Thoracic aorta (tissue), 2 donors: ENCODE measurements around the gene PPARG. TPM values are rescaled to one million over a fixed set of nuclear protein-coding genes. Genes with fewer than 3 reads are reported as not detected.

Source experiments
- ATAC-seq: fragments of 150-250 bp; one replicate; pipeline ENCODE4 v1.8.0; 2017; ENCODE audit warnings: low read depth; ENCODE audit not compliant: insufficient number of reproducible peaks, low FRiP score
- DNase-seq: peaks from one replicate; pipeline ENCODE4 v3.0.0-alpha.2; 2020; ENCODE audit warnings: low spot score
- H3K27ac ChIP-seq, 2 donors: fragments of 200-600 bp; sonication (generic); 1 replicate in 1 of 2; 2 replicates in 1 of 2; pipeline ENCODE4 v1.5.1; 2016; ENCODE audit warnings: mild to moderate bottlenecking in 2 of 2, moderate library complexity in 2 of 2
- H3K27me3 ChIP-seq: fragments of 200-600 bp; sonication (generic); replicated peaks from 2 replicates; pipeline ENCODE4 v1.6.0; 2016; ENCODE audit warnings: mild to moderate bottlenecking; ENCODE audit not compliant: insufficient read depth
- H3K36me3 ChIP-seq: fragments of 200-600 bp; sonication (generic); one replicate; pipeline ENCODE4 v1.5.1; 2016
- H3K4me1 ChIP-seq, 2 donors: fragments of 200-600 bp; sonication (generic); 1 replicate in 1 of 2; 2 replicates in 1 of 2; pipeline versions ENCODE4 v1.5.1 to v1.6.0; 2016; ENCODE audit warnings: low read depth in 2 of 2, mild to moderate bottlenecking in 1 of 2; ENCODE audit not compliant: control insufficient read depth in 1 of 2
- H3K4me3 ChIP-seq: fragments of 200-600 bp; sonication (generic); 2 replicates; pipeline ENCODE4 v1.5.1; 2016; ENCODE audit warnings: mild to moderate bottlenecking
- H3K9me3 ChIP-seq: fragments of 200-600 bp; sonication (generic); 2 replicates; pipeline ENCODE4 v1.5.1; 2016
- total RNA-seq, 2 donors: library from RNA; depleted of rRNA; stranded (reverse); fragments of >200 nt; gene quantifications; one replicate each; pipeline versions ENCODE4 v1.1.0 to v1.2.3, GENCODE V29; 2016
- TF ChIP-seq, protein P1 (sequence below): fragments of 200-600 bp; sonication (generic); IDR thresholded peaks from one replicate; pipeline ENCODE4 v1.5.1; 2019; ENCODE audit warnings: antibody characterized with exemption

The PPARG gene
- total RNA-seq, 2 donors from 2014 or later, result 8.5 to 13.1 TPM

GRCh38 chr3:12462159-12462947 lies 173.5 kb downstream of the PPARG start:
- no peaks in the 10 kb centered on the region for H3K9me3 ChIP-seq
- no peak overlapping the region for H3K4me3 ChIP-seq
- no peaks in the 10 kb centered on the region for H3K4me1 ChIP-seq
- H3K27ac ChIP-seq, result no peak overlapping the region
- H3K27me3 ChIP-seq, result no peaks in the 10 kb centered on the region
- ATAC-seq, result no peak
- no peaks in the 10 kb centered on the region for H3K36me3 ChIP-seq
- TF ChIP-seq, protein P1, sequence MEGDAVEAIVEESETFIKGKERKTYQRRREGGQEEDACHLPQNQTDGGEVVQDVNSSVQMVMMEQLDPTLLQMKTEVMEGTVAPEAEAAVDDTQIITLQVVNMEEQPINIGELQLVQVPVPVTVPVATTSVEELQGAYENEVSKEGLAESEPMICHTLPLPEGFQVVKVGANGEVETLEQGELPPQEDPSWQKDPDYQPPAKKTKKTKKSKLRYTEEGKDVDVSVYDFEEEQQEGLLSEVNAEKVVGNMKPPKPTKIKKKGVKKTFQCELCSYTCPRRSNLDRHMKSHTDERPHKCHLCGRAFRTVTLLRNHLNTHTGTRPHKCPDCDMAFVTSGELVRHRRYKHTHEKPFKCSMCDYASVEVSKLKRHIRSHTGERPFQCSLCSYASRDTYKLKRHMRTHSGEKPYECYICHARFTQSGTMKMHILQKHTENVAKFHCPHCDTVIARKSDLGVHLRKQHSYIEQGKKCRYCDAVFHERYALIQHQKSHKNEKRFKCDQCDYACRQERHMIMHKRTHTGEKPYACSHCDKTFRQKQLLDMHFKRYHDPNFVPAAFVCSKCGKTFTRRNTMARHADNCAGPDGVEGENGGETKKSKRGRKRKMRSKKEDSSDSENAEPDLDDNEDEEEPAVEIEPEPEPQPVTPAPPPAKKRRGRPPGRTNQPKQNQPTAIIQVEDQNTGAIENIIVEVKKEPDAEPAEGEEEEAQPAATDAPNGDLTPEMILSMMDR, result no peak
- DNase-seq, result no peak

DNA sequence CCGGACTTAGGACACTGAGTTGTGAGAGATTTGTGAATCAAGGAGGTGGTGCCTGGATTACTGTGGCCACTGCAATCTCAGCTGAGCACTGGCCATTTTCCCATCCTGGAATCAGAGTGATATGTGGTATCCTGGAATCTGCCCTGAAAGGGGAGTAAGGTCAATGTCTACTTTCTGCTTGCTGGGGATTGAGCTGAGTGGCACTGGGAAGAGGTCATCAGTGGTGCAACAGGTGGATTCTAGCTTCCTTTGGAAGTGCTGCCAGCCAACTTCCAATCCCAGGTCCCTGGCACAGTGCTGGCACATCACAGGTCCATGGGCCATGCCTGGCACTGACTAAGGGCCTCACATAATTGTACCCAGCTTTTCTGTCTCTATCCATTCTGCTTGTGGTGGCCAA lies 174.8 kb downstream of the PPARG start:
- no peak overlapping the region for H3K4me3 ChIP-seq
- no peak for DNase-seq
- H3K9me3 ChIP-seq, result no peaks in the 10 kb centered on the region
- no peak overlapping the region for H3K27ac ChIP-seq
- H3K36me3 ChIP-seq, result no peaks in the 10 kb centered on the region
- TF ChIP-seq, protein P1, result no peak
- H3K4me1 ChIP-seq, result no peaks in the 10 kb centered on the region
- H3K27me3 ChIP-seq, result no peaks in the 10 kb centered on the region
- no peak for ATAC-seq

GRCh38 chr3:12464181-12464580 lies 175.3 kb downstream of the PPARG start:
- H3K4me1 ChIP-seq, result no peaks in the 10 kb centered on the region
- TF ChIP-seq, protein P1, result no peak
- no peaks in the 10 kb centered on the region for H3K27me3 ChIP-seq
- no peak for DNase-seq
- no peak overlapping the region for H3K27ac ChIP-seq
- no peak for ATAC-seq
- no peaks in the 10 kb centered on the region for H3K9me3 ChIP-seq
- H3K4me3 ChIP-seq, result no peak overlapping the region
- no peaks in the 10 kb centered on the region for H3K36me3 ChIP-seq

GRCh38 chr3:12465151-12465835 lies 176.4 kb downstream of the PPARG start:
- Histone ChIP-seq H3K9me3 (no peaks in the 10 kb centered on the region), H3K36me3 (no peaks in the 10 kb centered on the region), H3K4me1 (no peaks in the 10 kb centered on the region), H3K4me3 (no peak overlapping the region), H3K27ac (no peak overlapping the region), H3K27me3 (no peaks in the 10 kb centered on the region)
- TF ChIP-seq, protein P1, result no peak
- no peak for ATAC-seq
- no peak for DNase-seq

GRCh38 chr3:12465836-12466225 lies 177.0 kb downstream of the PPARG start:
- no peaks in the 10 kb centered on the region for H3K27me3 ChIP-seq
- H3K9me3 ChIP-seq, result no peaks in the 10 kb centered on the region
- no peaks in the 10 kb centered on the region for H3K36me3 ChIP-seq
- no peak overlapping the region for H3K27ac ChIP-seq
- H3K4me1 ChIP-seq, result no peaks in the 10 kb centered on the region
- TF ChIP-seq, protein P1, result no peak
- no peak for DNase-seq
- no peak for ATAC-seq
- no peak overlapping the region for H3K4me3 ChIP-seq
